HEK293 (cell line): ENCODE measurements around the gene DCDC1.

Experiments
- CTCF ChIA-PET: fragments of 350-600 bp; formaldehyde crosslinking; extraction: SDS; loops from one replicate; lab custom pipeline; 2021; ENCODE audit warnings: antibody characterized with exemption; lab: Yijun Ruan, JAX
- POLR2A ChIA-PET: fragments of 300-600 bp; formaldehyde crosslinking; extraction: SDS; loops from one replicate; lab custom pipeline; 2020; ENCODE audit warnings: antibody characterized with exemption, inconsistent platforms; lab: Yijun Ruan, JAX
- H3K27ac ChIP-seq: fragments of 200-500 bp; sonication (Bioruptor generic); 2 replicates; pipeline ENCODE4 v1.5.1; 2014; ENCODE audit warnings: low read depth, low read length, control low read depth, inconsistent platforms; ENCODE audit errors: extremely low read depth
- H3K36me3 ChIP-seq, 2 experiments: fragments of 200-500 bp in 1 of 2; sonication (Bioruptor generic) in 1 of 2; 1 replicate in 1 of 2; 2 replicates in 1 of 2; pipeline ENCODE4 v1.5.1; 2014 to 2017; ENCODE audit warnings: inconsistent platforms in 2 of 2, low read length in 2 of 2; ENCODE audit not compliant: control insufficient read depth in 2 of 2, insufficient read depth in 1 of 2
- H3K4me1 ChIP-seq: fragments of 200-500 bp; sonication (Bioruptor generic); 2 replicates; pipeline ENCODE4 v1.5.1; 2014; ENCODE audit warnings: mild to moderate bottlenecking, low read length, inconsistent platforms; ENCODE audit not compliant: control insufficient read depth, insufficient read depth
- H3K4me3 ChIP-seq: 2 replicates; pipeline ENCODE4 v1.5.1; 2011; ENCODE audit warnings: low read depth, mild to moderate bottlenecking, control low read depth, low read length, moderate library complexity
- H3K9me3 ChIP-seq: fragments of 200-500 bp; sonication (Bioruptor generic); 2 replicates; pipeline ENCODE4 v1.5.1; 2014; ENCODE audit warnings: low read depth, low read length, inconsistent platforms; ENCODE audit not compliant: control insufficient read depth, insufficient read depth
- AEBP2 ChIP-seq: fragments of 450-650 bp; formaldehyde crosslinking; IDR thresholded peaks from 2 replicates; pipeline ENCODE4 v1.5.1; 2016; ENCODE audit warnings: missing biosample characterization, missing genetic modification characterization, borderline replicate concordance
- HOXD13 ChIP-seq: sonication (generic); formaldehyde crosslinking; IDR thresholded peaks from 2 replicates; pipeline ENCODE4 v1.8.0; 2022; ENCODE audit warnings: missing genetic modification reagents, borderline replicate concordance
- KLF9 ChIP-seq: fragments of 450-650 bp; formaldehyde crosslinking; IDR thresholded peaks from 2 replicates; pipeline ENCODE4 v1.5.1; 2016; ENCODE audit warnings: missing biosample characterization, missing genetic modification characterization, low read depth
- MYNN ChIP-seq: fragments of 450-650 bp; formaldehyde crosslinking; IDR thresholded peaks from 2 replicates; pipeline ENCODE4 v1.5.1; 2016; ENCODE audit warnings: missing biosample characterization, missing genetic modification characterization, borderline replicate concordance
- SALL2 ChIP-seq: fragments of 450-650 bp; formaldehyde crosslinking; IDR thresholded peaks from 2 replicates; pipeline ENCODE4 v1.5.0; 2017; ENCODE audit warnings: missing biosample characterization, mild to moderate bottlenecking, missing genetic modification characterization, borderline replicate concordance
- TCF7L2 ChIP-seq: IDR thresholded peaks from 2 replicates; pipeline ENCODE4 v1.6.1; 2011; ENCODE audit warnings: low read depth, mild to moderate bottlenecking, inconsistent platforms, low read length, moderate library complexity, borderline replicate concordance
- ZBTB17 ChIP-seq: fragments of 450-650 bp; formaldehyde crosslinking; IDR thresholded peaks from 2 replicates; pipeline ENCODE4 v1.5.1; 2016; ENCODE audit warnings: missing biosample characterization, missing genetic modification characterization
- ZNF114 ChIP-seq: fragments of 450-650 bp; formaldehyde crosslinking; IDR thresholded peaks from 2 replicates; pipeline ENCODE4 v1.5.0; 2017; ENCODE audit warnings: missing biosample characterization, missing genetic modification characterization
- ZNF148 ChIP-seq: fragments of 450-650 bp; formaldehyde crosslinking; IDR thresholded peaks from 2 replicates; pipeline ENCODE4 v1.5.0; 2017; ENCODE audit warnings: missing biosample characterization, missing genetic modification characterization, borderline replicate concordance
- ZNF24 ChIP-seq: fragments of 450-650 bp; formaldehyde crosslinking; IDR thresholded peaks from 2 replicates; pipeline ENCODE4 v1.5.1; 2016; ENCODE audit warnings: missing biosample characterization, missing genetic modification characterization
- ZNF354C ChIP-seq: fragments of 450-650 bp; formaldehyde crosslinking; IDR thresholded peaks from 2 replicates; pipeline ENCODE4 v1.5.1; 2016; ENCODE audit warnings: missing biosample characterization, missing genetic modification characterization, low read depth, borderline replicate concordance
- ZNF366 ChIP-seq: fragments of 450-650 bp; formaldehyde crosslinking; conservative IDR thresholded peaks from 2 replicates; pipeline ENCODE4 v1.5.1; 2016; ENCODE audit warnings: missing biosample characterization, missing genetic modification characterization
- ZNF37A ChIP-seq: fragments of 450-650 bp; IDR thresholded peaks from 2 replicates; pipeline ENCODE4 v1.5.1; 2018; ENCODE audit warnings: missing biosample characterization, missing genetic modification characterization
- ZNF426 ChIP-seq: fragments of 450-650 bp; formaldehyde crosslinking; IDR thresholded peaks from 2 replicates; pipeline ENCODE4 v1.5.1; 2017; ENCODE audit warnings: missing biosample characterization, missing genetic modification characterization, mild to moderate bottlenecking, inconsistent platforms, moderate library complexity
- ZNF488 ChIP-seq: fragments of 450-650 bp; formaldehyde crosslinking; IDR thresholded peaks from 2 replicates; pipeline ENCODE4 v1.5.1; 2016; ENCODE audit warnings: missing biosample characterization, missing genetic modification characterization
- ZNF518A ChIP-seq: fragments of 450-650 bp; formaldehyde crosslinking; conservative IDR thresholded peaks from 2 replicates; pipeline ENCODE4 v1.5.1; 2016; ENCODE audit warnings: low read depth, missing biosample characterization, missing genetic modification characterization
- ZNF521 ChIP-seq: fragments of 450-650 bp; formaldehyde crosslinking; IDR thresholded peaks from 2 replicates; pipeline ENCODE4 v1.5.1; 2017; ENCODE audit warnings: missing biosample characterization, mild to moderate bottlenecking, missing genetic modification characterization
- ZNF654 ChIP-seq: fragments of 450-650 bp; formaldehyde crosslinking; IDR thresholded peaks from 2 replicates; pipeline ENCODE4 v1.5.1; 2016; ENCODE audit warnings: low read depth, missing biosample characterization, missing genetic modification characterization
- ZNF664 ChIP-seq: fragments of 450-650 bp; formaldehyde crosslinking; IDR thresholded peaks from 2 replicates; pipeline ENCODE4 v1.5.1; 2016; ENCODE audit warnings: missing biosample characterization, missing genetic modification characterization
- ZNF677 ChIP-seq: fragments of 450-650 bp; IDR thresholded peaks from 2 replicates; pipeline ENCODE4 v1.5.0; 2018; ENCODE audit warnings: missing biosample characterization, mild to moderate bottlenecking, missing genetic modification characterization, moderate library complexity
- ZNF776 ChIP-seq: fragments of 450-650 bp; formaldehyde crosslinking; IDR thresholded peaks from 2 replicates; pipeline ENCODE4 v1.5.0; 2017; ENCODE audit warnings: missing biosample characterization, missing genetic modification characterization, borderline replicate concordance
- ZNF791 ChIP-seq: fragments of 450-650 bp; formaldehyde crosslinking; IDR thresholded peaks from 2 replicates; pipeline ENCODE4 v1.5.1; 2016; ENCODE audit warnings: missing biosample characterization, missing genetic modification characterization
- ZXDB ChIP-seq: fragments of 450-650 bp; formaldehyde crosslinking; IDR thresholded peaks from 2 replicates; pipeline ENCODE4 v1.5.1; 2016; ENCODE audit warnings: missing biosample characterization, missing genetic modification characterization

Gene DCDC1

GRCh38 chr11:31026315-31026714, 343.2 kb downstream of the DCDC1 start:
- H3K27ac ChIP-seq = no peak overlapping the region
- CTCF ChIA-PET = interaction anchor here (0.7 kb wide), 1 partner anchor 132 kb away, joined by 3 read pairs; no protein-coding TSS in a partner anchor
- no peaks in the 10 kb centered on the region for H3K36me3 ChIP-seq
- no peak overlapping the region for H3K4me3 ChIP-seq
- H3K9me3 ChIP-seq = no peaks in the 10 kb centered on the region
- TF ChIP-seq TCF7L2 (no peak), ZNF426 (tag by site-specific recombination) (no peak), ZNF518A (tag by site-specific recombination) (no peak), KLF9 (tag by site-specific recombination) (no peak), ZNF148 (tag by site-specific recombination) (no peak), ZNF677 (tag by site-specific recombination) (no peak), ZNF664 (tag by site-specific recombination) (no peak), ZNF24 (tag by site-specific recombination) (no peak), ZNF366 (tag by site-specific recombination) (no peak), SALL2 (tag by site-specific recombination) (no peak), ZNF776 (tag by site-specific recombination) (no peak), ZNF488 (tag by site-specific recombination) (no peak), AEBP2 (tag by site-specific recombination) (no peak), ZNF354C (tag by site-specific recombination) (no peak)
- TF ChIP-seq, all 188 proteins: peak for 0
- POLR2A ChIA-PET = no interaction called here
- 0 out of 2 replicates have a peak, but pooled peaks cover 2% of the 10 kb centered on the region for H3K4me1 ChIP-seq

GRCh38 chr11:31022080-31022479, 347.5 kb downstream of the DCDC1 start:
- H3K36me3 ChIP-seq = no peaks in the 10 kb centered on the region
- no peak overlapping the region for H3K27ac ChIP-seq
- ChIA-PET CTCF (no interaction called here), POLR2A (no interaction called here)
- TF ChIP-seq HOXD13 (CRISPR knock-in tag) = no peak
- no peak for TF ChIP-seq MYNN (tag by site-specific recombination)
- no peak for TF ChIP-seq ZNF654 (tag by site-specific recombination)
- no peak for TF ChIP-seq ZNF114
- no peak for TF ChIP-seq ZNF791
- TF ChIP-seq ZNF37A (tag by site-specific recombination) = no peak
- TF ChIP-seq ZBTB17 (tag by site-specific recombination) = no peak
- TF ChIP-seq ZXDB (tag by site-specific recombination) = no peak
- no peak for TF ChIP-seq ZNF521 (tag by site-specific recombination)
- no peaks in the 10 kb centered on the region for H3K4me1 ChIP-seq
- H3K9me3 ChIP-seq = no peaks in the 10 kb centered on the region
- H3K4me3 ChIP-seq = no peak overlapping the region
